HCT116 (cell line): ENCODE measurements around the gene SMCO4. TPM values are rescaled to one million over a fixed set of nuclear protein-coding genes. Genes with fewer than 3 reads are reported as not detected.

Experiments used
- ATAC-seq: fragments of 200-7000 bp; cut with Tn5 transposase; 2 replicates; pipeline ENCODE4 v1.9.1; 2020; ENCODE audit warnings: mild to moderate bottlenecking, moderate library complexity
- BruUV-seq: library from RNA; stranded (reverse); fragments of 400-500 nt; replicated peaks from 2 replicates; lab custom pipeline; 2021; lab: Mats Ljungman, UMichigan
- CTCF ChIA-PET: fragments of 300-600 bp; sonication (Branson Sonifier 250); formaldehyde crosslinking; loops from one replicate; lab custom pipeline; 2021; ENCODE audit warnings: antibody characterized with exemption; lab: Charles Lee
- POLR2A ChIA-PET: fragments of 300-600, 350-600 bp; sonication (Branson Sonifier 250); formaldehyde crosslinking; loops from one replicate; lab custom pipeline; 2021; ENCODE audit warnings: antibody characterized with exemption; lab: Charles Lee
- RAD21 ChIA-PET, 2 experiments: fragments of 300-600 bp; sonication (Branson Sonifier 250); formaldehyde crosslinking; loops; one replicate each; lab custom pipeline; 2023; ENCODE audit warnings: low total read pairs in 2 of 2; ENCODE audit not compliant: uncharacterized antibody in 2 of 2, unreplicated experiment in 2 of 2, low non-redundant PET in 1 of 2; lab: Charles Lee
- DNase-seq: peaks from one replicate; pipeline ENCODE4 v3.0.0-alpha.2; 2010; ENCODE audit warnings: low read depth, low spot score
- H2AFZ ChIP-seq: fragments of 200-600 bp; shearing (Covaris generic), sonication (generic); 2 replicates; pipeline ENCODE4 v1.6.1; 2017; ENCODE audit warnings: low read depth, mixed run types, mixed read lengths, antibody characterized with exemption, low read length; ENCODE audit not compliant: poor library complexity, severe bottlenecking
- H3K27ac ChIP-seq: 2 replicates; pipeline ENCODE4 v1.5.1; 2012; ENCODE audit warnings: low read depth, low read length
- H3K27me3 ChIP-seq: fragments of 200-600 bp; sonication (generic); 2 replicates; pipeline ENCODE4 v1.6.1; 2016; ENCODE audit warnings: mixed run types, low read length, mixed read lengths; ENCODE audit not compliant: insufficient read depth
- H3K36me3 ChIP-seq, 2 experiments: fragments of 200-500 bp in 1 of 2; fragments of 200-600 bp in 1 of 2; sonication (Bioruptor generic) in 1 of 2; sonication (generic) in 1 of 2; 2 replicates each; pipeline versions ENCODE4 v1.5.1 to v1.6.1; 2014 to 2016; ENCODE audit warnings: low read length in 2 of 2, inconsistent platforms in 1 of 2, mixed read lengths in 1 of 2, mixed run types in 1 of 2; ENCODE audit not compliant: insufficient read depth in 2 of 2, control insufficient read depth in 1 of 2
- H3K4me1 ChIP-seq, 2 experiments: fragments of 200-600 bp in 1 of 2; sonication (generic) in 1 of 2; 2 replicates each; pipeline versions ENCODE4 v1.5.1 to v1.6.1; 2012 to 2017; ENCODE audit warnings: low read length in 2 of 2, inconsistent platforms in 1 of 2, mild to moderate bottlenecking in 1 of 2, mixed read lengths in 1 of 2, mixed run types in 1 of 2, moderate library complexity in 1 of 2; ENCODE audit not compliant: insufficient read depth in 2 of 2, control insufficient read depth in 1 of 2
- H3K4me2 ChIP-seq: fragments of 200-600 bp; sonication (generic); 2 replicates; pipeline ENCODE4 v1.6.1; 2017; ENCODE audit warnings: mixed run types, low read length, mixed read lengths
- H3K4me3 ChIP-seq, 2 experiments: fragments of 200-600 bp in 1 of 2; sonication (generic) in 1 of 2; replicated peaks in 1 of 2; 2 replicates each; pipeline ENCODE4 v1.5.1; 2011 to 2016; ENCODE audit warnings: low read length in 2 of 2, control low read depth in 1 of 2, low read depth in 1 of 2, mild to moderate bottlenecking in 1 of 2, mixed read lengths in 1 of 2, mixed run types in 1 of 2
- H3K79me2 ChIP-seq: fragments of 200-600 bp; sonication (generic); 2 replicates; pipeline ENCODE4 v1.6.1; 2017; ENCODE audit warnings: mild to moderate bottlenecking, mixed run types, low read length, moderate library complexity, mixed read lengths; ENCODE audit not compliant: insufficient read depth
- H3K9ac ChIP-seq: fragments of 200-600 bp; sonication (generic); 2 replicates; pipeline ENCODE4 v1.6.1; 2016; ENCODE audit warnings: low read length, mixed read lengths
- H3K9me2 ChIP-seq: fragments of 200-600 bp; sonication (generic), shearing (Covaris generic); 2 replicates; pipeline ENCODE4 v1.6.1; 2017; ENCODE audit warnings: mixed run types, mild to moderate bottlenecking, moderate library complexity; ENCODE audit not compliant: insufficient read depth
- H3K9me3 ChIP-seq, 2 experiments: fragments of 200-500 bp in 1 of 2; fragments of 200-600 bp in 1 of 2; sonication (Bioruptor generic) in 1 of 2; sonication (generic) in 1 of 2; 2 replicates each; pipeline ENCODE4 v1.6.1; 2014 to 2017; ENCODE audit warnings: low read length in 2 of 2, mixed read lengths in 2 of 2, inconsistent platforms in 1 of 2, low read depth in 1 of 2, mild to moderate bottlenecking in 1 of 2, mixed run types in 1 of 2, moderate library complexity in 1 of 2; ENCODE audit not compliant: control insufficient read depth in 1 of 2, insufficient read depth in 1 of 2
- H4K20me1 ChIP-seq: fragments of 200-600 bp; sonication (generic), shearing (Covaris generic); 2 replicates; pipeline ENCODE4 v1.6.1; 2017; ENCODE audit warnings: mixed run types, mild to moderate bottlenecking, moderate library complexity; ENCODE audit not compliant: insufficient read depth
- CBX3 ChIP-seq: IDR thresholded peaks from 2 replicates; pipeline ENCODE4 v1.6.1; 2012; ENCODE audit warnings: low read depth
- EZH2phosphoT487 ChIP-seq: fragments of 200-600 bp; IDR thresholded peaks from 2 replicates; pipeline ENCODE4 v1.6.1; 2018; ENCODE audit warnings: antibody characterized with exemption, borderline replicate concordance
- FOSL1 ChIP-seq: IDR thresholded peaks from 2 replicates; pipeline ENCODE4 v1.6.1; 2012; ENCODE audit warnings: low read depth
- RAD21 ChIP-seq: IDR thresholded peaks from 2 replicates; pipeline ENCODE4 v1.6.1; 2012; ENCODE audit warnings: low read depth, mild to moderate bottlenecking
- SP1 ChIP-seq: IDR thresholded peaks from 2 replicates; pipeline ENCODE4 v1.6.1; 2012; ENCODE audit warnings: low read depth
- SRF ChIP-seq: IDR thresholded peaks from 2 replicates; pipeline ENCODE4 v1.6.1; 2012; ENCODE audit warnings: low read depth
- TCF7L2 ChIP-seq: IDR thresholded peaks from 2 replicates; pipeline ENCODE4 v1.7.0; 2011; ENCODE audit warnings: borderline replicate concordance, inconsistent platforms; ENCODE audit not compliant: insufficient read depth, insufficient read length; ENCODE audit errors: extremely low read depth
- ZFX ChIP-seq: fragments of 450-650 bp; IDR thresholded peaks from 2 replicates; pipeline ENCODE4 v1.6.1; 2017
- intact Hi-C: fragments of 100-400 bp; cut with micrococcal nuclease; formaldehyde crosslinking; loops from 2 replicates; pipeline ENCODE4 v1.10.0; 2022
- total RNA-seq: library from RNA; stranded (reverse); gene quantifications from one replicate; pipeline ENCODE4 v1.2.1, GENCODE V29; 2021; ENCODE audit not compliant: unreplicated experiment
- TF ChIP-seq, protein P1 (sequence below), 3 experiments: fragments of 200-600 bp in 1 of 3; sonication (generic) in 1 of 3; IDR thresholded peaks in 2 of 3; conservative IDR thresholded peaks in 1 of 3; 2 replicates each; pipeline ENCODE4 v1.5.1; 2012 to 2017; ENCODE audit warnings: low read depth in 2 of 3, low read length in 2 of 3, antibody characterized with exemption in 1 of 3, borderline replicate concordance in 1 of 3, control low read depth in 1 of 3, mild to moderate bottlenecking in 1 of 3, mixed read lengths in 1 of 3, mixed run types in 1 of 3, moderate library complexity in 1 of 3; ENCODE audit not compliant: insufficient read depth in 1 of 3
- TF ChIP-seq, protein P2 (sequence below): IDR thresholded peaks from 2 replicates; pipeline ENCODE4 v1.6.1; 2012
- TF ChIP-seq, protein P3 (sequence below): IDR thresholded peaks from 2 replicates; pipeline ENCODE4 v1.6.1; 2012

Gene SMCO4
- total RNA-seq, 1 experiment from 2014 or later, result 23.1 TPM

DNA sequence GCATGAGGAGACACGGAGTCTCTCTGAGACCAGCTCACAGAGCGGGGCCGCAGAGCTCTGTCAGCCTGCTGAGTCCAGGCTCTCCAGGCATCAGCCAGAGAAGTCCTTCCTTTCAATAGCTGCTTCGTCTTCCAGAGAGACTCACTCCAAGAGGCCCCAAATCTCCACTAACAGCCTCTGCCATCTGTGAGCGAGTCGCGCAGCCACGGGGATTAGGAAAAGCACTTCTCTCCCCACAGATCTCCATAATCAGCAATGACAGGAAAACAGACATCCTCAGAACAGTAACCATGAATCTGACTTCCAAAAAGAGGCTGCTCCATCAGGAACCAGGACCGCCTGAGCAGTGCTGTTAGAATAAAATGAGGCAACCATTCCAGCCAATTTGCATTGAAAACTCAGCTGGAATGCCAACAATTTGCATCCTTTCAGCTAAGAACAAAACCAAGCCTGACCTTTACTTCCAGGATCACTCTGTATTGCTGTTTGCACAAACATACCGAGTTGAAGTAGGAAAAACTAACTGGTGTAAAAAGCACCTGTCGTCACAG is 65.4 kb downstream of the SMCO4 start (continued):
- TF ChIP-seq, protein P1, sequence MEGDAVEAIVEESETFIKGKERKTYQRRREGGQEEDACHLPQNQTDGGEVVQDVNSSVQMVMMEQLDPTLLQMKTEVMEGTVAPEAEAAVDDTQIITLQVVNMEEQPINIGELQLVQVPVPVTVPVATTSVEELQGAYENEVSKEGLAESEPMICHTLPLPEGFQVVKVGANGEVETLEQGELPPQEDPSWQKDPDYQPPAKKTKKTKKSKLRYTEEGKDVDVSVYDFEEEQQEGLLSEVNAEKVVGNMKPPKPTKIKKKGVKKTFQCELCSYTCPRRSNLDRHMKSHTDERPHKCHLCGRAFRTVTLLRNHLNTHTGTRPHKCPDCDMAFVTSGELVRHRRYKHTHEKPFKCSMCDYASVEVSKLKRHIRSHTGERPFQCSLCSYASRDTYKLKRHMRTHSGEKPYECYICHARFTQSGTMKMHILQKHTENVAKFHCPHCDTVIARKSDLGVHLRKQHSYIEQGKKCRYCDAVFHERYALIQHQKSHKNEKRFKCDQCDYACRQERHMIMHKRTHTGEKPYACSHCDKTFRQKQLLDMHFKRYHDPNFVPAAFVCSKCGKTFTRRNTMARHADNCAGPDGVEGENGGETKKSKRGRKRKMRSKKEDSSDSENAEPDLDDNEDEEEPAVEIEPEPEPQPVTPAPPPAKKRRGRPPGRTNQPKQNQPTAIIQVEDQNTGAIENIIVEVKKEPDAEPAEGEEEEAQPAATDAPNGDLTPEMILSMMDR (IDR thresholded peaks at IDR 0.05 in 2 of 3, conservative IDR thresholded peaks at IDR 0.05 in 1 of 3; ENCODE audit: borderline replicate concordance in 1 of 3, insufficient read depth in 1 of 3, low read depth in 2 of 3, low read length in 2 of 3), result no peak
- TF ChIP-seq RAD21 (no peak), SP1 (no peak), SRF (no peak), EZH2phosphoT487 (no peak), TCF7L2 (no peak), CBX3 (no peak), FOSL1 (no peak), ZFX (no peak)

DNA sequence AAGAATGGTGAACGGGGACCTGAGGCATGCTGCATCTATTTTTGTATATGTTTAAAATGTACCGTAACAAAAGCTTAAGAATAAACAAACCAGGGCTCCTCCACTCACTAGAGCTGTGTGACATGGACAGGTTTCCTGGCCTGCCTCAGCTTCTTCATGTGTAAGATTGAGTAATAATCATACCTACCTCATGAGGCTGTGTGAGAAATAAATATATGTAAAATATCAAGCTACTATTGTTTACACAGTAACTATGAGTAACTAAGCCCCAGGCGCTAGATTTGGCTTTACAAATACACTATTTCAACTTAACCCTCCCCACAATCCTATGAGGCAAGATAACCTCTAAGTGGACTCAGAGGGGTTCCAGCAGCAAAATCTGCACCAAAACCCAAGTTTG is 66.4 kb downstream of the SMCO4 start:
- Histone ChIP-seq H3K4me1 (no peaks in the 10 kb centered on the region), H3K4me2 (no peak overlapping the region), H3K9me2 (no peaks in the 10 kb centered on the region), H2AFZ (no peak overlapping the region), H3K27me3 (no peaks in the 10 kb centered on the region), H3K27ac (no peak overlapping the region), H3K9ac (no peak overlapping the region), H3K4me3 (no peak overlapping the region), H3K36me3 (no peaks in the 10 kb centered on the region), H4K20me1 (no peaks in the 10 kb centered on the region), H3K79me2 (no peaks in the 10 kb centered on the region), H3K9me3 (no peaks in the 10 kb centered on the region)
- ChIA-PET POLR2A (no interaction called here), RAD21 (no interaction called here), CTCF (no interaction called here)
- DNase-seq (no peak), ATAC-seq (no peak)
- intact Hi-C loops, result no loop called here
- no peak for TF ChIP-seq SRF
- TF ChIP-seq, protein P2, sequence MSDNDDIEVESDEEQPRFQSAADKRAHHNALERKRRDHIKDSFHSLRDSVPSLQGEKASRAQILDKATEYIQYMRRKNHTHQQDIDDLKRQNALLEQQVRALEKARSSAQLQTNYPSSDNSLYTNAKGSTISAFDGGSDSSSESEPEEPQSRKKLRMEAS, result no peak
- TF ChIP-seq, protein P3, sequence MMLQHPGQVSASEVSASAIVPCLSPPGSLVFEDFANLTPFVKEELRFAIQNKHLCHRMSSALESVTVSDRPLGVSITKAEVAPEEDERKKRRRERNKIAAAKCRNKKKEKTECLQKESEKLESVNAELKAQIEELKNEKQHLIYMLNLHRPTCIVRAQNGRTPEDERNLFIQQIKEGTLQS, result no peak
- no TSS peak for BruUV-seq
